ENCODE results near the gene CAT.
A peak's percentile ranks its signal among the peaks of the same experiment; 100 is the strongest.

CAT gene

GRCh38 chr11:34425867-34426266 lies 12.9 kb upstream of the CAT start:
- DNase-seq (ENCODE audit: low read depth): no peak

GRCh38 chr11:34426766-34427185 lies 12.0 kb upstream of the CAT start:
- DNase-seq (ENCODE audit: low read depth): peak; percentile 94

GRCh38 chr11:34427186-34427805 lies 11.4 kb upstream of the CAT start:
- DNase-seq (ENCODE audit: low read depth): peak; percentile 85

- no peak for DNase-seq (ENCODE audit: low read depth)
Measured at GRCh38 chr11:34431979-34432378, 6.8 kb upstream of the CAT start.

- no peak for DNase-seq (ENCODE audit: low read depth)
Measured at GRCh38 chr11:34432822-34433221, 5.9 kb upstream of the CAT start.

GRCh38 chr11:34433899-34434298 lies 4.8 kb upstream of the CAT start:
- no peak for DNase-seq (ENCODE audit: low read depth)

- DNase-seq (ENCODE audit: low read depth): no peak
Measured at GRCh38 chr11:34437224-34438125, 1.3 kb upstream of the CAT start.

GRCh38 chr11:34439610-34440198 lies 970 bp downstream of the CAT start:
- DNase-seq (ENCODE audit: low read depth): no peak

GRCh38 chr11:34441814-34442213 lies 3.1 kb downstream of the CAT start:
- no peak for DNase-seq (ENCODE audit: low read depth)

- DNase-seq (ENCODE audit: low read depth): no peak
Measured at GRCh38 chr11:34443136-34443535, 4.4 kb downstream of the CAT start.

GRCh38 chr11:34444428-34444827 lies 5.7 kb downstream of the CAT start:
- no peak for DNase-seq (ENCODE audit: low read depth)

GRCh38 chr11:34445956-34446355 lies 7.2 kb downstream of the CAT start:
- no peak for DNase-seq (ENCODE audit: low read depth)

- DNase-seq (ENCODE audit: low read depth): no peak
Measured at GRCh38 chr11:34446386-34446785, 7.7 kb downstream of the CAT start.

GRCh38 chr11:34447044-34447443 lies 8.3 kb downstream of the CAT start:
- DNase-seq (ENCODE audit: low read depth): no peak

GRCh38 chr11:34448223-34448994 lies 9.7 kb downstream of the CAT start:
- no peak for DNase-seq (ENCODE audit: low read depth)

- DNase-seq (ENCODE audit: low read depth): no peak
Measured at GRCh38 chr11:34449013-34449412, 10.3 kb downstream of the CAT start.

GRCh38 chr11:34451053-34451452 lies 12.3 kb downstream of the CAT start:
- DNase-seq (ENCODE audit: low read depth): no peak

GRCh38 chr11:34454308-34455032 lies 15.7 kb downstream of the CAT start:
- DNase-seq (ENCODE audit: low read depth): no peak

GRCh38 chr11:34457607-34458006 lies 18.9 kb downstream of the CAT start:
- DNase-seq (ENCODE audit: low read depth): no peak

GRCh38 chr11:34458525-34458924 lies 19.8 kb downstream of the CAT start:
- no peak for DNase-seq (ENCODE audit: low read depth)

GRCh38 chr11:34459507-34460162 lies 20.9 kb downstream of the CAT start:
- no peak for DNase-seq (ENCODE audit: low read depth)
